Small intestine (tissue), 7 donors: ENCODE results near the gene SOWAHC. TPM values are rescaled to one million over a fixed set of nuclear protein-coding genes. Genes with fewer than 3 reads are reported as not detected.

Experiments used
- DNase-seq, 2 donors: peaks; one replicate each; pipeline versions ENCODE4 v3.0.0 to v3.0.0-alpha.2; 2013
- FAIRE-seq: peaks from 2 replicates; lab custom pipeline; 2012; peaks lifted over from hg19 to GRCh38; lab: Jason Lieb, UNC
- H3K27ac ChIP-seq, 3 donors: one replicate each; pipeline ENCODE4 v1.5.1; 2013; ENCODE audit warnings: low read length in 2 of 3, mild to moderate bottlenecking in 2 of 3, control low read depth in 1 of 3, inconsistent platforms in 1 of 3, low read depth in 1 of 3, moderate library complexity in 1 of 3
- H3K27me3 ChIP-seq, 3 donors: one replicate each; pipeline ENCODE4 v1.6.1; 2013; ENCODE audit warnings: low read length in 3 of 3, inconsistent platforms in 1 of 3; ENCODE audit not compliant: control insufficient read depth in 3 of 3, insufficient read depth in 3 of 3
- H3K36me3 ChIP-seq, 3 donors: one replicate each; pipeline ENCODE4 v1.6.1; 2013; ENCODE audit warnings: low read length in 3 of 3, inconsistent platforms in 1 of 3, low read depth in 1 of 3, mild to moderate bottlenecking in 1 of 3, moderate library complexity in 1 of 3; ENCODE audit not compliant: control insufficient read depth in 3 of 3, insufficient read depth in 2 of 3
- H3K4me1 ChIP-seq, 3 donors: one replicate each; pipeline ENCODE4 v1.6.1; 2013; ENCODE audit warnings: low read length in 2 of 3, inconsistent platforms in 1 of 3, low read depth in 1 of 3, mild to moderate bottlenecking in 1 of 3, moderate library complexity in 1 of 3; ENCODE audit not compliant: control insufficient read depth in 3 of 3, insufficient read depth in 2 of 3
- H3K4me3 ChIP-seq, 3 donors: one replicate each; pipeline ENCODE4 v1.5.1; 2013; ENCODE audit warnings: low read length in 3 of 3, control low read depth in 1 of 3, inconsistent platforms in 1 of 3, low read depth in 1 of 3, mild to moderate bottlenecking in 1 of 3, moderate library complexity in 1 of 3
- H3K9me3 ChIP-seq, 2 donors: one replicate each; pipeline ENCODE4 v1.6.1; 2013; ENCODE audit warnings: low read depth in 1 of 2, low read length in 1 of 2; ENCODE audit not compliant: control insufficient read depth in 2 of 2, insufficient read depth in 1 of 2
- whole genome bisulfite sequencing, 3 donors: extraction: QIAGEN DNeasy Blood & Tissue Kit; methylation state at CpG; one replicate each; pipeline ENCODE4 v1.1.7; 2013; 5-methylcytosine and 5-hydroxymethylcytosine counted together
- polyA plus RNA-seq, 4 donors: library from polyadenylated mRNA; stranded (reverse) in 3 of 4; unstranded in 1 of 4; fragments of 200-250 nt in 3 of 4; fragments of 120-200 nt in 1 of 4; gene quantifications; one replicate each; pipeline versions ENCODE4 v1.2.1 to v1.2.3, GENCODE V29; 2013
- donor health status: healthy with polysubstance abuse.
- donor health status: control.
- donor health status: control.
- donor health status: Bipolar disorder and iron deficiency.
- donor health status: healthy.

SOWAHC gene
- polyA plus RNA-seq, 4 donors = 5.9 to 19.8 (median 7.0) TPM

GRCh38 chr2:109611467-109612095, 2.6 kb upstream of the SOWAHC start:
- Histone ChIP-seq H3K27ac (peak overlapping the region in 1 of 3 donors; percentile 14), H3K36me3 (peaks cover 0 to 8% (median 0%) of the 10 kb centered on the region in 3 donors), H3K4me3 (no peak overlapping the region), H3K9me3 (no peaks in the 10 kb centered on the region), H3K4me1 (peaks cover 1 to 30% (median 3%) of the 10 kb centered on the region in 3 donors), H3K27me3 (peaks cover 0 to 9% (median 0%) of the 10 kb centered on the region in 3 donors)
- FAIRE-seq = no peak
- peak; percentile 25 to 28 for DNase-seq
- WGBS, 3 donors = 77 to 86% (median 83%) methylated on average over 5 of the region's 5 CpGs

DNA sequence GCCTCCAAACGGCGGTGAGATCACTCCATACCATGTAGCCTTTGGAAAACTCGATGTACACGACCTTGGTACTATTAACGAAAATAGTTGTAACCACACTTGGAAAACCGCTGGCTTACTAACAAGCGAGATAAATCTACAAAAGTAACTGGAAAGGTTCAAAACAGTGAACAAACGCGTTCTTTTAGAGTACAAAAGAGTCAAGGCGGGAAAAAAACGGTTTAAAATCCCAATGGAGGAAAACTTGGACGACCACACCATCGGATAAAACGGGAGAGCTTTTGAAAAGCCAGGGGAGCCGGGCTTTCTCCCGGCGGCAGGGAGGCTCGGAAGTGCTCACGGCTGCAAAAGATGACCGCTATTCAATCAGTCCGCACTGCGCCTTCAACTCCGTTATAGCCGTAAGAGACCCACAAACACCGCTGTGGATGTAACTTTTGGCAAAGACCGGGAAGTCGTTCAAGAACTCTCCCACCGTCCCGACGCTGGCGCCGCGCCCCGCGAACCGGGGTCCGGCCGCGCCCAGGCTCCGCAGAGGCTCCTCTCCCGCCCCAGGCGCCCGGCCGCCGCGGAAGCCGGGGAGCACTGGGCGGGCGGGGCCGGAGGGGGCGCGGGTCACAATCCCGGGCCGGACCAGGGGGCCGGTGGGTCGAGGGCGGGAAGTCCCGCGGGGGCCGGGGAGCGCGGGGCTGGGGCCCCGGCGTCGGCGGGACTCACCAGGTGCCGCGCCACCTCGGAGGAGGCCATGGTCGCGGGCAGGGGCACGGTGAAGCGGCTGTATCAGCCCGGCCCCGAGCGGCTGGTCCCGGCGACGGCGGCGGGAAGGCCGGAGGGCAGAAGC, 863 bp upstream of the SOWAHC start:
- H3K4me1 ChIP-seq = peaks cover 1 to 29% (median 3%) of the 10 kb centered on the region in 3 donors
- H3K9me3 ChIP-seq = no peaks in the 10 kb centered on the region
- H3K27ac ChIP-seq = peak overlapping the region; percentile 92 to 98 (median 95)
- H3K36me3 ChIP-seq = peaks cover 0 to 8% (median 0%) of the 10 kb centered on the region in 3 donors
- WGBS, 3 donors = 1 to 4% (median 2%) methylated on average over 51 to 82 of the region's 82 CpGs
- peak overlapping the region; percentile 65 to 78 (median 78) for H3K4me3 ChIP-seq
- H3K27me3 ChIP-seq = peaks cover 0 to 9% (median 0%) of the 10 kb centered on the region in 3 donors
- FAIRE-seq = no peak
- DNase-seq = peak in 1 of 2 donors; percentile 58

DNA sequence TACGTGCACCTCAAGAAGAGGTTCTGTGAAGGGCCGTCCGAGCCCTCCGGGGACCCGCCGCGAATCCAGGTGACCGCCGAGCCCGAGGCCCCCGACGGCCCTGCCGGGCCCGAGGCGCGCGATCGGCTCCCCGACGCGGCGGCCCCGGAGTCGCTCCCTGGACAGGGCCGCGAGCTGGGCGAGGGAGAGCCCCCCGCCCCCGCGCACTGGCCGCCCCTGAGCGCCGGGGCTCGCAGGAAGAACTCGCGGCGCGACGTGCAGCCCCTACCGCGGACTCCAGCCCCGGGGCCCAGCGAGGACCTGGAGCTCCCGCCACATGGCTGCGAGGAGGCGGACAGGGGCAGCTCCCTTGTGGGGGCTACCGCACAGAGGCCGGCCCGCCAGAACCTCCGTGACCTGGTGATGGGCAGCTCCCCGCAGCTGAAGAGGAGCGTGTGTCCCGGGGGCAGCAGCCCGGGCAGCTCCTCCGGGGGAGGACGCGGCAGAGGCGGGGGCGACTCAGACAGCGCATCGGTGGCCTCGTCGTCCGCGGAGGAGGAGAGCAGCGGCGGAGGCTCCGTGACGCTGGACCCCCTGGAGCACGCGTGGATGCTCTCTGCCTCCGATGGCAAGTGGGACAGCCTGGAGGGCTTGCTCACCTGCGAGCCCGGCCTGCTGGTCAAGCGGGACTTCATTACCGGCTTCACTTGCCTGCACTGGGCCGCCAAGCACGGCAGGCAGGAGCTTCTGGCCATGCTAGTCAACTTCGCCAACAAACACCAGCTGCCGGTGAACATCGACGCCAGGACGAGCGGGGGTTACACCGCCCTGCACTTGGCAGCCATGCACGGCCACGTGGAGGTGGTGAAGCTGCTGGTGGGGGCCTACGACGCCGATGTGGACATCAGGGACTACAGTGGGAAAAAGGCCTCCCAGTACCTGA, 812 bp downstream of the SOWAHC start:
- DNase-seq (peak; percentile 39 to 78), FAIRE-seq (no peak)

GRCh38 chr2:109615637-109616144, 1.5 kb downstream of the SOWAHC start:
- peaks cover 0 to 5% (median 0%) of the 10 kb centered on the region in 3 donors for H3K36me3 ChIP-seq
- peaks cover 0 to 9% (median 0%) of the 10 kb centered on the region in 3 donors for H3K27me3 ChIP-seq
- H3K27ac ChIP-seq = peak overlapping the region in 2 of 3 donors; percentile 72 to 93
- DNase-seq (peak; percentile 52 to 70), FAIRE-seq (no peak)
- peak overlapping the region; percentile 72 to 83 (median 81) for H3K4me3 ChIP-seq
- H3K9me3 ChIP-seq = no peaks in the 10 kb centered on the region
- WGBS, 3 donors = 30 to 38% (median 37%) methylated on average over 24 of the region's 24 CpGs
- H3K4me1 ChIP-seq = peaks cover 0 to 17% (median 0%) of the 10 kb centered on the region in 3 donors

More for the DNA sequence above, 812 bp downstream of the SOWAHC start:
- peak overlapping the region; percentile 72 to 83 (median 81) for H3K4me3 ChIP-seq
- peaks cover 0 to 9% (median 0%) of the 10 kb centered on the region in 3 donors for H3K27me3 ChIP-seq
- H3K36me3 ChIP-seq = peaks cover 0 to 8% (median 0%) of the 10 kb centered on the region in 3 donors
- no peaks in the 10 kb centered on the region for H3K9me3 ChIP-seq
- peaks cover 0 to 19% (median under 1%) of the 10 kb centered on the region in 3 donors for H3K4me1 ChIP-seq
- peak overlapping the region; percentile 72 to 96 (median 93) for H3K27ac ChIP-seq
- WGBS, 3 donors = 4 to 10% (median 9%) methylated on average over 70 to 90 of the region's 90 CpGs

DNA sequence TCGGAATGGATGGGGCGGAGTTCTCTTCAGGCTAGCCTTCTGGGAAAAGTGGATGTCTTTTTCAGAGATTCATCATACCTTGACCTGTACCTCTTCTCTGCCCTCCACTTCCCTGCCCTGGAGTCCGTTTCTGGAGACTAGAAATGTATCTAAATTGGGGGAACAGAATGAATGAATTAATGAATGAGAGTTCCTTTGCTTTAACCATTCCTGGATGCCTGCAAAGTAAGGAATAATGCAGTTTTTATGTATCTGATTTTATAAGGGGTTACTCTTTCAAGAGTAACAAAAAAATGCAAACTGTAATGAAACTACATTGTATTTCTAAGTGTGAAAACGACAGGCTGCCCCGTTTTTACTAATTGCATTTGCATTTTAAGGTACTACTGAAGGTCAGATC, 2.0 kb downstream of the SOWAHC start:
- WGBS, 3 donors = 39 to 61% (median 51%) methylated on average over 5 of the region's 5 CpGs
- FAIRE-seq (no peak), DNase-seq (no peak)
- Histone ChIP-seq H3K27me3 (peaks cover 0 to 9% (median 0%) of the 10 kb centered on the region in 3 donors), H3K36me3 (peaks cover 0 to 5% (median 0%) of the 10 kb centered on the region in 3 donors), H3K9me3 (no peaks in the 10 kb centered on the region), H3K27ac (peak overlapping the region in 1 of 3 donors; percentile 72), H3K4me1 (peaks cover 0 to 17% (median 0%) of the 10 kb centered on the region in 3 donors), H3K4me3 (peak overlapping the region in 2 of 3 donors; percentile 72 to 81)

GRCh38 chr2:109619032-109619615, 5.0 kb downstream of the SOWAHC start:
- FAIRE-seq (no peak), DNase-seq (peak in 1 of 2 donors; percentile 51)
- Histone ChIP-seq H3K4me3 (no peak overlapping the region), H3K36me3 (peaks cover 0 to 5% (median 0%) of the 10 kb centered on the region in 3 donors), H3K27ac (peak overlapping the region in 1 of 3 donors; percentile 12), H3K27me3 (peaks cover 0 to 7% (median 0%) of the 10 kb centered on the region in 3 donors), H3K4me1 (peaks cover 0 to 21% (median 0%) of the 10 kb centered on the region in 3 donors), H3K9me3 (no peaks in the 10 kb centered on the region)
- WGBS, 3 donors = 51 to 71% (median 57%) methylated on average over 4 of the region's 4 CpGs

GRCh38 chr2:109623297-109623696, 9.1 kb downstream of the SOWAHC start:
- Histone ChIP-seq H3K36me3 (no peaks in the 10 kb centered on the region), H3K9me3 (no peaks in the 10 kb centered on the region), H3K27me3 (no peaks in the 10 kb centered on the region), H3K27ac (no peak overlapping the region), H3K4me3 (no peak overlapping the region), H3K4me1 (peaks cover 0 to 11% (median 0%) of the 10 kb centered on the region in 3 donors)
- DNase-seq (no peak), FAIRE-seq (no peak)
- 23 to 63% (median 33%) methylated on average over 5 of the region's 5 CpGs for WGBS, 3 donors
